ENCODE data around the gene VWCE.
"Not testable (repeated sequence)": the region's sequence is repeated elsewhere in the genome, so short reads cannot be mapped to it uniquely, and the experiment has no call there.

DNA sequence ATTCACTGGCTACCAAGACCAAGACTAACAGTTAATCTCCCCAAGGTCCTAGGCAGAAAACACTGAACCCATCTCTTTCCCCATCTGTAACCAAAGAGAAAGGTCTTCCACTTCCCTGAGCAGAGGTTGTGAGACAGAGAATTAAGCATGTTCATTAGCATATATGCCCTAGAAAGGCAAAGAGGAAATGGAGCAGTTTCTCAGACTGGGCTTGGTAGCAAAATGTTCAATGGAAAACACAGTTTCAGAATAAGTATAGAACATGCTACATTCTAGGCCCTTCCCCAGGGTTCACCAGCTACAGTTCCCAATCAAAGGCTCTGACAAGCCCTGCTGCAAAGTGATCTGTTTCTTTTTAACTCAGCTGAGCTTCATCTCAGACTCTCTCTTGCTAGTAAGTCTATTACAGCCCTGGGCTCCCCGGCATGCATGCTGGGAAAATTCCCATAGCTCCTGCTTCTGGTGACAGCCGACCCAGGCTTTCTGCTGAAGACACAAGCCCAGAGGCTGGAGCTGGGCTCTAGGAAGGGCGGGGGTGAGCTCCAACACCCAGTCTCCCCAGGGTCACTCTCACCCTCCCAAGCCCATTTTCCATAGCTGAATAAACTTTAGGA is 81.3 kb downstream of the VWCE start:
- not testable (repeated sequence) for TF ChIP-seq CHD4 (IDR thresholded peaks at IDR 0.05; ENCODE audit: insufficient read depth, insufficient replicate concordance, low read depth, low read length, poor library complexity, severe bottlenecking); HNRNPH1 (optimal IDR thresholded peaks at IDR 0.05; ENCODE audit: low read depth, low read length)
- TF ChIP-seq, protein P1, sequence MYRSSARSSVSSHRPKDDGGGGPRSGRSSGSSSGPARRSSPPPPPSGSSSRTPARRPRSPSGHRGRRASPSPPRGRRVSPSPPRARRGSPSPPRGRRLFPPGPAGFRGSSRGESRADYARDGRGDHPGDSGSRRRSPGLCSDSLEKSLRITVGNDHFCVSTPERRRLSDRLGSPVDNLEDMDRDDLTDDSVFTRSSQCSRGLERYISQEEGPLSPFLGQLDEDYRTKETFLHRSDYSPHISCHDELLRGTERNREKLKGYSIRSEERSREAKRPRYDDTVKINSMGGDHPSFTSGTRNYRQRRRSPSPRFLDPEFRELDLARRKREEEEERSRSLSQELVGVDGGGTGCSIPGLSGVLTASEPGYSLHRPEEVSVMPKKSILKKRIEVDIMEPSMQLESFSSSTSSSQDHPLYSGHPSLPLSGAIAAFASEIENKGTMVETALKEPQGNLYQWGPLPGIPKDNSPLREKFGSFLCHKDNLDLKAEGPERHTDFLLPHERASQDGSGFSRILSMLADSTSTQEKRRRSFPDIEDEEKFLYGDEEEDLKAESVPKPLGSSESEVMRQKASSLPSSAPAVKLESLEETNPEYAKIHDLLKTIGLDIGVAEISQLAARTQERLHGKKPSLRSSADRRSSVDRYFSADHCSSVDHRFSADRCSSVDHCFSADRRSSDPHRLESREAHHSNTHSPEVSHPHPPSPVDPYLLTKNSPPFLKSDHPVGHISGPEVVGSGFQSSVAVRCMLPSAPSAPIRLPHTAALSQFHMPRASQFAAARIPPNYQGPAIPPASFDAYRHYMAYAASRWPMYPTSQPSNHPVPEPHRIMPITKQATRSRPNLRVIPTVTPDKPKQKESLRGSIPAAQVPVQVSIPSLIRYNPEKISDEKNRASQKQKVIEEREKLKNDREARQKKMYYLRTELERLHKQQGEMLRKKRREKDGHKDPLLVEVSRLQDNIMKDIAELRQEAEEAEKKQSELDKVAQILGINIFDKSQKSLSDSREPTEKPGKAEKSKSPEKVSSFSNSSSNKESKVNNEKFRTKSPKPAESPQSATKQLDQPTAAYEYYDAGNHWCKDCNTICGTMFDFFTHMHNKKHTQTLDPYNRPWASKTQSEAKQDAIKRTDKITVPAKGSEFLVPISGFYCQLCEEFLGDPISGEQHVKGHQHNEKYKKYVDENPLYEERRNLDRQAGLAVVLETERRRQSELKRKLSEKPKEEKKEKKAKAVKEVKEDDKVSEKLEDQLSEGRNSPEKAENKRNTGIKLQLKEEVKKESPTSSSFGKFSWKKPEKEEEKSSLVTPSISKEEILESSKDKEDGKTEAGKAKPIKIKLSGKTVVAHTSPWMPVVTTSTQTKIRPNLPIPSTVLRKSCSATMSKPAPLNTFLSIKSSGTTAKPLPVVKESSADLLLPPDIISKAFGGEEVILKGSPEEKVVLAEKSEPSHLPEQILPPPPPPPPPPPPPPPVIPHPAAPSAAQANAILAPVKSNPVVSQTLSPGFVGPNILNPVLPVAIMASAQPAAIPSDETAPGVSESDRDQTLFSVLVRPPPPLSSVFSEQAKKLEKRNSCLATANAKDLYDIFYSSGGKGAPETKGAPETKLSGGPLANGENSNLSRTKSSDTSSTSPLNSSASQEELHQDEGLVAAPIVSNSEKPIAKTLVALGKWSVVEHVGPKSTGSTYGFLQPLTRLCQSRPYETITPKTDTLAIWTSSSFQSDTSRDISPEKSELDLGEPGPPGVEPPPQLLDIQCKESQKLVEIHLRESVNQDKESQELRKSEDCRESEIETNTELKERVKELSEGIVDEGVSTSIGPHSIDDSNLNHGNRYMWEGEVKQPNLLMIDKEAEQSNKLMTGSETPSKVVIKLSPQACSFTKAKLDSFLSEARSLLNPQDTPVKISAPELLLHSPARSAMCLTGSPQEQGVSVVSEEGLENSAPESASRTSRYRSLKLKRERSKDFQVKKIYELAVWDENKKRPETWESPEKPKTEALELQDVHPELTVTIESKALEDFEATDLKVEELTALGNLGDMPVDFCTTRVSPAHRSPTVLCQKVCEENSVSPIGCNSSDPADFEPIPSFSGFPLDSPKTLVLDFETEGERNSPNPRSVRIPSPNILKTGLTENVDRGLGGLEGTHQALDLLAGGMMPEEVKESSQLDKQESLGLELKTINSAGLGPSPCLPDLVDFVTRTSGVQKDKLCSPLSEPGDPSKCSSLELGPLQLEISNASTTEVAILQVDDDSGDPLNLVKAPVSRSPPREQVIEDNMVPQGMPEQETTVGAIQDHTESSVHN (IDR thresholded peaks at IDR 0.05; ENCODE audit: borderline replicate concordance in 1 of 2, low read depth in 1 of 2), result not testable (repeated sequence)
